ENCODE results near the gene ACP3.

The ACP3 gene

GRCh38 chr3:132343018-132343612, 25.9 kb downstream of the ACP3 start:
- Histone ChIP-seq H3K27ac (ENCODE audit: low read depth, low read length) (no peak overlapping the region), H3K36me3 (ENCODE audit: control insufficient read depth, insufficient read depth, low read length) (no peaks in the 10 kb centered on the region), H3K4me3 (ENCODE audit: low read depth, low read length) (no peak overlapping the region), H3K9me3 (ENCODE audit: control insufficient read depth, insufficient read depth, low read length) (no peaks in the 10 kb centered on the region), H3K9ac (ENCODE audit: low read depth, low read length) (no peak overlapping the region), H3K27me3 (ENCODE audit: control insufficient read depth, insufficient read depth, low read length) (no peaks in the 10 kb centered on the region), H3K4me1 (ENCODE audit: control insufficient read depth, insufficient read depth, low read length) (peaks cover 8% of the 10 kb centered on the region; the same call in 1 of the 2 replicates)

GRCh38 chr3:132344666-132345280, 27.6 kb downstream of the ACP3 start:
- Histone ChIP-seq H3K27me3 (ENCODE audit: control insufficient read depth, insufficient read depth, low read length) (no peaks in the 10 kb centered on the region), H3K9me3 (ENCODE audit: control insufficient read depth, insufficient read depth, low read length) (no peaks in the 10 kb centered on the region), H3K36me3 (ENCODE audit: control insufficient read depth, insufficient read depth, low read length) (no peaks in the 10 kb centered on the region), H3K4me1 (ENCODE audit: control insufficient read depth, insufficient read depth, low read length) (peaks cover 8% of the 10 kb centered on the region; the same call in 1 of the 2 replicates), H3K27ac (ENCODE audit: low read depth, low read length) (no peak overlapping the region), H3K4me3 (ENCODE audit: low read depth, low read length) (no peak overlapping the region), H3K9ac (ENCODE audit: low read depth, low read length) (no peak overlapping the region)

DNA sequence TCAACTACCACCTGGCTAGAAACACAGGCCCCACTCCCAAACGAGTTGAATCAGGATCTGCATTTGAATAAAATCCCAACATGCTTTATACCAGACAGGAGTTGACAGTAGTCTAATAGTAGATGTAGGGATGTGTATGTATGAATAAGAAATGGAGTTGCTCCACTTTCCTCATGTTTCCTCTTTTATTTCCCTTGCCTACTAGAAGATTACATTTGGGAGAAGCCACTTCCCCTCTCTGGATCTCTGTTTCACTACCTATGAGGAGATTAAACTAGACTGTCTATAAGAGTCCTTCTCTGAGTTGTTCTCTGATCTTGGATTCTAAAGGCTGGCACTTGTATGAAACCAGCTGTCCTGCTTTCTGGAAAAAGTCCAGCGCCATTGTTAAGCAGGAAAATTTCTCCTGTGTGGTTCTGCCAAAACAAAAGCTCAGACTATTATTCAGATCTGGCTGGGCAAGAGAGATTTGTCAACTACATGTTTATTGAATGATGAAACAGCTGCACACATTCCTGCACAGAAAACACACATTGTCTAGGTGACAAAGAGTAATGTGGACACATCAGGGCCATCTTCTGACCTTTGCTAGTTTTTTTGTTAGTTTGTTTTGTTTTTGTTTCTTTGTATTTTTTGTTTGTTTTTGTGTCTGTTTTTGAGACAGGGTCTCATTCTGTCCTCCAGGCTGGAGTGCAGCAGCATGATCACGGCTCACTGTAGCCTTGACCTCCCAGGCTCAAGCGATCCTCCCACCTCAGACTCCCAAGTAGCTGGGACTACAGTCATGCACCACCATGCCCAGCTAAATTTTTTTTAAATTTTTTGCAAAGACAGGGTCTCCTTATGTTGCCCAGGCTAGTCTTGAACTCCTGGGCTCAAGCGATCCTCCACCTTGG, 29.9 kb downstream of the ACP3 start:
- peaks cover 19% of the 10 kb centered on the region for H3K4me1 ChIP-seq (ENCODE audit: control insufficient read depth, insufficient read depth, low read length)
- H3K36me3 ChIP-seq (ENCODE audit: control insufficient read depth, insufficient read depth, low read length): no peaks in the 10 kb centered on the region
- H3K27me3 ChIP-seq (ENCODE audit: control insufficient read depth, insufficient read depth, low read length): no peaks in the 10 kb centered on the region
- H3K27ac ChIP-seq (ENCODE audit: low read depth, low read length): no peak overlapping the region
- H3K4me3 ChIP-seq (ENCODE audit: low read depth, low read length): no peak overlapping the region
- H3K9ac ChIP-seq (ENCODE audit: low read depth, low read length): no peak overlapping the region
- H3K9me3 ChIP-seq (ENCODE audit: control insufficient read depth, insufficient read depth, low read length): no peaks in the 10 kb centered on the region

DNA sequence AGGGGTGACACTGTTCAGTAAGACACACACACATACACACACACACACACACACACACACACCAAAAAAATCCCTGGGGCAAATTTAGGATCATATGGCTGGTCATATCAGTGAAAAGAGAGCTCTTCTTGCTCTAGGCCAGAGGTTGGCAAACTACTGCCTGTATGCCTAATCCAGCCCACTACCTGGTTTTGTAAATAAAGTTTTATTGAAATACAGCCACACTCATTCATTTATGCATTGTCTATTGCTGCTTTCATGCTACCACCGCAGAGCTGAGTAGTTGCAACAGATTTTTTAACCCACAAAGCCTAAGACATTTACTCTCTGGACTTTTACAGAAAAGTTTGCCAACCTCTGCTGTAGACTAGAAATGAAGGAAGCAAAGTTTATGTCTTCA, 30.6 kb downstream of the ACP3 start:
- Histone ChIP-seq H3K27me3 (ENCODE audit: control insufficient read depth, insufficient read depth, low read length) (no peaks in the 10 kb centered on the region), H3K9ac (ENCODE audit: low read depth, low read length) (no peak overlapping the region), H3K36me3 (ENCODE audit: control insufficient read depth, insufficient read depth, low read length) (no peaks in the 10 kb centered on the region)

GRCh38 chr3:132348531-132348930, 31.3 kb downstream of the ACP3 start:
- H3K36me3 ChIP-seq (ENCODE audit: control insufficient read depth, insufficient read depth, low read length): no peaks in the 10 kb centered on the region
- no peak overlapping the region for H3K9ac ChIP-seq (ENCODE audit: low read depth, low read length)
- peaks cover 14% of the 10 kb centered on the region for H3K4me1 ChIP-seq (ENCODE audit: control insufficient read depth, insufficient read depth, low read length)
- H3K27me3 ChIP-seq (ENCODE audit: control insufficient read depth, insufficient read depth, low read length): no peaks in the 10 kb centered on the region
- no peak overlapping the region for H3K27ac ChIP-seq (ENCODE audit: low read depth, low read length)
- H3K4me3 ChIP-seq (ENCODE audit: low read depth, low read length): no peak overlapping the region
- no peaks in the 10 kb centered on the region for H3K9me3 ChIP-seq (ENCODE audit: control insufficient read depth, insufficient read depth, low read length)

More for the DNA sequence above, 30.6 kb downstream of the ACP3 start:
- no peaks in the 10 kb centered on the region for H3K9me3 ChIP-seq (ENCODE audit: control insufficient read depth, insufficient read depth, low read length)
- no peak overlapping the region for H3K27ac ChIP-seq (ENCODE audit: low read depth, low read length)
- peaks cover 18% of the 10 kb centered on the region for H3K4me1 ChIP-seq (ENCODE audit: control insufficient read depth, insufficient read depth, low read length)
- H3K4me3 ChIP-seq (ENCODE audit: low read depth, low read length): no peak overlapping the region

DNA sequence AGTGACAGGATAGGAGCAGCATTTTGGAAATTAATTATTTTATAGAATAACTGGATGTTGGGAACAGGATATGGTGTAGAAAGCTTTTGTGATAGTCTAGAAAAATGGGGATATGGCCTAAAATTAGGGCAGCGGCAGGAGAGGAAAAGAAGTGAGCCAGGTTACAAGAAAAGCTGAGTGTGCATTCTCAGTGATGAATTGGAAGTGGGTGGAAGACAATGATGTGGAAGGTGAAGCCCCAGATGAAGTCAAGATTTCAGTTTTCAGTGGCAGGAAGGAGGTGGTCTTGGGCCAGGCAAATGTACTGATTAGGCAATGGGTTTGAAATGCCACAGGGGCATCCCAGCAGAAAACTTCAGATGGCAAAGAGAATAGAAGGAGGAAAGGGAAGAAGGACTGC, 33.6 kb downstream of the ACP3 start:
- H3K9me3 ChIP-seq (ENCODE audit: control insufficient read depth, insufficient read depth, low read length): no peaks in the 10 kb centered on the region
- H3K4me1 ChIP-seq (ENCODE audit: control insufficient read depth, insufficient read depth, low read length): peaks cover 14% of the 10 kb centered on the region
- H3K27me3 ChIP-seq (ENCODE audit: control insufficient read depth, insufficient read depth, low read length): no peaks in the 10 kb centered on the region
- H3K4me3 ChIP-seq (ENCODE audit: low read depth, low read length): no peak overlapping the region
- H3K27ac ChIP-seq (ENCODE audit: low read depth, low read length): peak overlapping the region; percentile 77
- no peaks in the 10 kb centered on the region for H3K36me3 ChIP-seq (ENCODE audit: control insufficient read depth, insufficient read depth, low read length)
- no peak overlapping the region for H3K9ac ChIP-seq (ENCODE audit: low read depth, low read length)

GRCh38 chr3:132351222-132351806, 34.1 kb downstream of the ACP3 start:
- Histone ChIP-seq H3K4me1 (ENCODE audit: control insufficient read depth, insufficient read depth, low read length) (peaks cover 14% of the 10 kb centered on the region), H3K27ac (ENCODE audit: low read depth, low read length) (peak overlapping the region; percentile 77), H3K4me3 (ENCODE audit: low read depth, low read length) (peak overlapping the region; percentile 28; the same call in 1 of the 2 replicates), H3K36me3 (ENCODE audit: control insufficient read depth, insufficient read depth, low read length) (no peaks in the 10 kb centered on the region), H3K9me3 (ENCODE audit: control insufficient read depth, insufficient read depth, low read length) (no peaks in the 10 kb centered on the region), H3K27me3 (ENCODE audit: control insufficient read depth, insufficient read depth, low read length) (no peaks in the 10 kb centered on the region), H3K9ac (ENCODE audit: low read depth, low read length) (no peak overlapping the region)

- no peaks in the 10 kb centered on the region for H3K36me3 ChIP-seq (ENCODE audit: control insufficient read depth, insufficient read depth, low read length)
- H3K4me3 ChIP-seq (ENCODE audit: low read depth, low read length): no peak overlapping the region
- peaks cover 14% of the 10 kb centered on the region for H3K4me1 ChIP-seq (ENCODE audit: control insufficient read depth, insufficient read depth, low read length)
- H3K9me3 ChIP-seq (ENCODE audit: control insufficient read depth, insufficient read depth, low read length): no peaks in the 10 kb centered on the region
- H3K27ac ChIP-seq (ENCODE audit: low read depth, low read length): no peak overlapping the region
- no peak overlapping the region for H3K9ac ChIP-seq (ENCODE audit: low read depth, low read length)
- no peaks in the 10 kb centered on the region for H3K27me3 ChIP-seq (ENCODE audit: control insufficient read depth, insufficient read depth, low read length)
These were observed 35.4 kb downstream of the ACP3 start for GRCh38 chr3:132352556-132353143.

GRCh38 chr3:132354916-132355702, 37.9 kb downstream of the ACP3 start:
- Histone ChIP-seq H3K9me3 (ENCODE audit: control insufficient read depth, insufficient read depth, low read length) (no peaks in the 10 kb centered on the region), H3K27ac (ENCODE audit: low read depth, low read length) (no peak overlapping the region), H3K36me3 (ENCODE audit: control insufficient read depth, insufficient read depth, low read length) (no peaks in the 10 kb centered on the region), H3K4me3 (ENCODE audit: low read depth, low read length) (no peak overlapping the region), H3K4me1 (ENCODE audit: control insufficient read depth, insufficient read depth, low read length) (peaks cover 14% of the 10 kb centered on the region), H3K9ac (ENCODE audit: low read depth, low read length) (no peak overlapping the region), H3K27me3 (ENCODE audit: control insufficient read depth, insufficient read depth, low read length) (no peaks in the 10 kb centered on the region)

- peaks cover 3% of the 10 kb centered on the region for H3K4me1 ChIP-seq (ENCODE audit: control insufficient read depth, insufficient read depth, low read length)
- H3K4me3 ChIP-seq (ENCODE audit: low read depth, low read length): no peak overlapping the region
- H3K36me3 ChIP-seq (ENCODE audit: control insufficient read depth, insufficient read depth, low read length): no peaks in the 10 kb centered on the region
- no peak overlapping the region for H3K9ac ChIP-seq (ENCODE audit: low read depth, low read length)
- no peak overlapping the region for H3K27ac ChIP-seq (ENCODE audit: low read depth, low read length)
- H3K27me3 ChIP-seq (ENCODE audit: control insufficient read depth, insufficient read depth, low read length): no peaks in the 10 kb centered on the region
- no peaks in the 10 kb centered on the region for H3K9me3 ChIP-seq (ENCODE audit: control insufficient read depth, insufficient read depth, low read length)
These were observed 39.4 kb downstream of the ACP3 start for GRCh38 chr3:132356568-132356967.

Measured in HUES48 (cell line).